Measurements from ENCODE around the gene TTC17.
"Not testable (repeated sequence)": the region's sequence is repeated elsewhere in the genome, so short reads cannot be mapped to it uniquely, and the experiment has no call there.

The TTC17 gene

GRCh38 chr11:43358801-43359421, at the start of gene TTC17:
TSS of gene TTC17 (plus strand) at chr11:43358920. CDS start at chr11:43358955, 35 bp downstream.
- DNase-seq, result peak; percentile 94 to 95

DNA sequence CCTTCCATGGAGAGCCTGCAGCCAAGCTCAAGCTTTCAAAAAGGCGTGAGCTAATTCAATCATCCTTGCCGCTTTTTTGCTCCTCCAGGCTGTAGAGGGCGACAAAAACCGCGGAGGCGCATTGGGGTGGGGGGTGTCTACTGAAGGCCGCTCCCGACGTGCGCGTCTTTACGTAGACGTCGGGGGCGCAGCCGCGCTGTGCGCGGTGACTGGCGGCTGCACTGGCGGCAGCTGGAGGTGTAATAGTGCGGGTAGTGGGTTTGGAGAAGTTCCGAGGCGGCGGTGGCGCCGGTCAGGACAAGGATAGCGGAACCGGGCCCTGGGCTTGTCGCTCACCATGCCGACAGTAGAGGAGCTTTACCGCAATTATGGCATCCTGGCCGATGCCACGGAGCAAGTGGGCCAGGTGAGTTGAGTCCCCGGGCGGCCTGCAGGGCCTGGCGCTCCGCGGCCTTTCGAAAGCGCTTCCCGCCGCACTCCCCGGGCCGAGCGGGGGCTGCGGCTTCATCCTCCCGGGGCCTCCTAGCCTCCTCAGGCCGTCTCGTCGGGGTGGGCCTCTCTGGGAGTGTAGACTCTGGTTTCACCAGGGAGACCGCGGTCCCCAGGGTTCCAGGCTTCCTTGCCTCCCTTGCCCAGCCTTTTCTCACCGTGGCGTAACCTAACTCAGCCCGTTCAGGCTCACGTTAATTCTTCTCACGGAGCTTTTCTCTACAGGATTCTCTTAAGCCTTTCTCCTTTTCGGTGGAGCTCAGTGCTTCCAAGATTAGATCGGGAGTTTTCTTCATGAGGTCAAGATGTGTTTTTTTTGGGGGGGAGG, 46.7 kb upstream of the TTC17 start, which contains the start of gene API5:
Gene API5, plus strand, starts transcription at position 206 of the 817 bp plus-strand sequence. Its CDS starts 132 bp downstream, at position 338.
- peak; percentile 94 for DNase-seq

- no peak for DNase-seq
Observed at GRCh38 chr11:43315966-43316365, 42.8 kb upstream of the TTC17 start.

DNA sequence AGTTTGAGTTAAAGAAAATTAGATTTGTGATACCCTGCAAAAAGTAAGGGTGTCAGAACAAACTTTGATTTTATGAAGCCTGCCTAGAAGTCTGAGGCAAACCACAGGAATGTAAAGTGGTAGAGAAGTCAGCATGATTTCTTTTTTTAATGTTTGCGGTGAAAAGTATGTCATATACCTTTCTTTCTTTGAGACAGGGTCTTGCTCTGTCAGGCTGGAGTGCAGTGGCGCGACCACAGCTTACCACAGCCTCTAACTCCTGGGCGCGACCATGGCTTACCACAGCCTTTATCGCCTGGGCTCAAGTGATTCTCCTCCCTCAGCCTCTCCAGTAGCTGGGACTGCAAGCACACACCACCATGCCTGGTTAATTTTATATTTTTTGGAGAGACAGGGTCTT, 42.3 kb upstream of the TTC17 start:
- peak; percentile 44 to 60 for DNase-seq

DNA sequence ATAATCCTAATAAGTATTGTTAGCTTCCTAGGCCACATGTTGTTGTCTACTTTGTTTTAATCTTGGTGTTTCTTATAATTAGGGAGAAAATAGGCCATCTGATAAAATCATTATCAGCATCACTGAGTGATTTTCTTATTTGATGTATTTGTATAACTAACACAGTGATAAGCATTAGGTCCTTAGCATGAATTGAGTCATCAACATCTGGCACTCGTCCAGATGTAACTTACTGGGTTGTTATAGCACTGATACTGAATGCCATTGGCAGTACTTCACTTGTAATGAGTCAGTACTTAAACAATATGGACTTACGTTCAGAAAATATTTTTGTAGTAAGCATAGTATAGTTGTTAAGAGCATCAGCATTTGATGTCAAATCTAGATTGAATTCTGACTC, 30.7 kb upstream of the TTC17 start:
- no peak for DNase-seq

GRCh38 chr11:43328482-43328881, 30.2 kb upstream of the TTC17 start:
- no peak for DNase-seq

GRCh38 chr11:43341159-43341558, 17.6 kb upstream of the TTC17 start:
- no peak for DNase-seq

- DNase-seq, result not testable (repeated sequence)
Observed at GRCh38 chr11:43351426-43351825, 7.3 kb upstream of the TTC17 start.

- DNase-seq, result no peak
Observed at GRCh38 chr11:43354311-43354710, 4.4 kb upstream of the TTC17 start.

- DNase-seq, result no peak
Observed at GRCh38 chr11:43356336-43356735, 2.4 kb upstream of the TTC17 start.

GRCh38 chr11:43358279-43358800, 380 bp upstream of the TTC17 start:
- no peak for DNase-seq

GRCh38 chr11:43359422-43359818, 700 bp downstream of the TTC17 start:
- DNase-seq, result no peak

GRCh38 chr11:43360361-43361032, 1.8 kb downstream of the TTC17 start:
- no peak for DNase-seq

DNA sequence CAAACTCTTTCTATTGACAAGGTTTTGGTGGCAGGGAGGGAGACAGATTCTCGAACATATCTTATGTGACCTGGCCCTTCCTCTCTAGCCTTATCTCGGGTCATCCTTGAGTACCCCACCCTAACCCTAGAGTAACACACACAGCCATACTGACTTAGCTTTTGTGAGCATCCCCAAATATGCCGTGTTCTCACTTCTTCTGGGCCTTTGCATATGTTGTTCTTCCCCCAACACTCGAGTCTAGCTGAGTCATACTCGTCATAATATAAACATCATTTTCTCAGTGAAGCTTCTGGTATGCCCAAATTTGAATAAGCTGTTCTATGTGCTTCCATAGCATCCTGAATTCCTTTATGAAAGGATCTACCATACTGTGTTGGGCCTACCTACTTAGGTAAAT, 8.0 kb downstream of the TTC17 start:
- no peak for DNase-seq

GRCh38 chr11:43367382-43368178, 8.9 kb downstream of the TTC17 start:
- DNase-seq, result no peak

DNA sequence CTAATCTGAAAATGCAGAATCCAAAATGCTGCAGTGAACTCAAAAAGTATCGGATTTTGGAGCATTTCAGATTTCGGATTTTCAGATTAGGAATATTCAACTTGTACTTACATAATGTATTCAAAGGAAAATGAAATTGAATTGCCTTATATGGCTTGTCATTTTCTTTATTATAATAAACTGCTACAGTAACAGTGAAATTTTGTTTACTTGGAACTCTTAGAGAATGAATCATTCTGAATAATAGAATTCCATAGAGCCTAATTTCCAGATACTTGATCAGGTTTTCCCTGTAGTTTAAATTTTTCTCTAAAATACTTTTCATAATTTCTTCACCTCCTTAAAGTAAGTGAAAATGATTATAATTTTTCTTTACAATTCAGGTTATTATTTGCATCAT, 17.3 kb downstream of the TTC17 start:
- DNase-seq, result no peak

GRCh38 chr11:43376594-43376993, 17.9 kb downstream of the TTC17 start:
- DNase-seq, result no peak

DNA sequence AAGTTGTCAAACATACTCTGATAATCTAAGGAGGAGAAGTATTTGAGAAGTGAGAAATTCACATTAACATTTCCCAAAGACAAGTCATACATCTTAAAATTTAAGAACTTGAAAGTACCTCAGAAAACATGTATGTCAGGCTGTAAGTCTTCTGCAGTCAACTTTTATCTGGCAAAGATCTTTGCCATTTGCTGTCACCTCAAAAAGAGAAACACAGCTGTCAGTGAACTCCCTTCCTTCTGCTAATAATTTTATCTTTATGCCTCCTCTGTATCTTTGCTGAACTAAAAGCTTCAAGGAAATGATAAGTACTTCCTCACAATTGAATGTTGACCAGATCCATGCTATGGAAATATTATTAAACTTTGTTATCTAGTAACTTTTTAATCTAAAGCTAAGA, 18.7 kb downstream of the TTC17 start:
- DNase-seq, result no peak

DNA sequence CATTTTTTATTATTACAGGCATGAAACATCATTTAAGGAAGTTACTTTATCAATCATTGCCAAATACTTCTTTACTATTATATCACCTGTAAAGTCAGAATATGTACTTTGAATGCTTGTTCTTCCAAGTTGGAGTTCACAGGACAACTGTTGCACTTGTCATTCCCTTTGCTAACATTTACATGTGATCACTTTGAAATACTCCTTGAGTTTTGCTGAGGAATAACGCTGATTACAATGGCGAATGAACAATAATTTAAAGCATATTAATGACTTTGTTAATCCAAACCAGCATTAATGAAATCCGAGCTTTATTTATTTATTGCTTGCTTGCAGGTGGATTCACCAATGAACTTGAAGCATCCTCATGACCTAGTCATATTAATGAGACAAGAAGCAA, 20.2 kb downstream of the TTC17 start:
- no peak for DNase-seq

- no peak for DNase-seq
Observed at GRCh38 chr11:43381802-43382201, 23.1 kb downstream of the TTC17 start.

GRCh38 chr11:43382614-43383013, 23.9 kb downstream of the TTC17 start:
- no peak for DNase-seq

DNA sequence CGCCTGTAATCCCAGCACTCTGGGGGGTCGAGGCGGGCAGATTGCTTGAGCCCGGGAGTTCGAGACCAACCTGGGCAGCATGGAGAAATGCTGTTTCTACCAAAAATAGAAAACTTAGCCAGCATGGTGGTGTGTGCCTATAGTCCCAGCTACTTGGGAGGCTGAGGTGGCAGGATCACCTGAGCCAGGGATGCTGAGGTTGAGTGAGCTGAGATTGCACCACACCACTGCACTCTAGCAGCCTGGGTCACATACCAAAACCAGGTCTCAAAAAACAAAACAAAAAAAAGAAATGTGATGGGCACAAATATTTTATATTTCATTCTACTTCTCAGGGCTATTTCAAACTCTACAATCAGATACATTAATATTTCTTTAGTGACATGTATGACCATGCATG, 25.7 kb downstream of the TTC17 start:
- no peak for DNase-seq

GRCh38 chr11:43392713-43393112, 34.0 kb downstream of the TTC17 start:
- no peak for DNase-seq
